Forelimb muscle (tissue), 1 donor: ENCODE data around the gene YIPF3. TPM values are rescaled to one million over a fixed set of nuclear protein-coding genes. Genes with fewer than 3 reads are reported as not detected.

Experiments
- DNase-seq: peaks from one replicate; pipeline ENCODE4 v3.0.0-alpha.2; 2013; ENCODE audit warnings: low read depth
- polyA plus RNA-seq: library from polyadenylated mRNA; unstranded; fragments of 120-200 nt; gene quantifications from one replicate; pipeline ENCODE4 v1.2.1, GENCODE V29; 2013; ENCODE audit not compliant: insufficient read length

Gene YIPF3
- polyA plus RNA-seq, 1 donor, result 80.7 TPM

GRCh38 chr6:43464337-43464736 lies 52.4 kb downstream of the YIPF3 start:
- DNase-seq, result no peak

GRCh38 chr6:43461936-43462335 lies 54.8 kb downstream of the YIPF3 start:
- DNase-seq, result no peak

Other genes with a start within 250 kb of the YIPF3 start
- gene SLC22A7, start 218.7 kb downstream of the YIPF3 start, polyA plus RNA-seq, result not detected
- gene CRIP3, start 208.1 kb downstream of the YIPF3 start, polyA plus RNA-seq, result 1.7 TPM
- 14.2 TPM for gene ZNF318, start 147.3 kb downstream of the YIPF3 start, polyA plus RNA-seq
- 14.7 TPM for gene ABCC10, start 89.4 kb downstream of the YIPF3 start, polyA plus RNA-seq
- gene DLK2, start 61.4 kb downstream of the YIPF3 start, polyA plus RNA-seq, result 2.8 TPM
- 28.2 TPM for gene TJAP1, start 39.4 kb downstream of the YIPF3 start, polyA plus RNA-seq
- 0.16 TPM for gene LRRC73, start 6.6 kb downstream of the YIPF3 start, polyA plus RNA-seq
- 14.3 TPM for gene POLR1C, start 163 bp upstream of the YIPF3 start, polyA plus RNA-seq
- 25.7 TPM for gene XPO5, start 59.1 kb upstream of the YIPF3 start, polyA plus RNA-seq
- 10.1 TPM for gene POLH, start 59.3 kb upstream of the YIPF3 start, polyA plus RNA-seq
- gene GTPBP2, start 112.3 kb upstream of the YIPF3 start, polyA plus RNA-seq, result 37.1 TPM
- 16.4 TPM for gene MAD2L1BP, start 118.9 kb upstream of the YIPF3 start, polyA plus RNA-seq
- gene RSPH9, start 128.1 kb upstream of the YIPF3 start, polyA plus RNA-seq, result 0.51 TPM
- 30.4 TPM for gene MRPS18A, start 170.9 kb upstream of the YIPF3 start, polyA plus RNA-seq